Activated T-helper 1 cell treated with anti-CD3 and anti-CD28 coated beads, Interleukin-12 subunit alpha, Interleukin-12 subunit beta, Interleukin-2, Interleukin-4 antibody, amounts not matched to agents 30 ng/mL and 10 ng/mL and 1 ng/mL, durations not matched to agents 14 hours and 24 hours and 36 hours (primary cell): ENCODE data around the gene KCNQ4. TPM values are rescaled to one million over a fixed set of nuclear protein-coding genes. Genes with fewer than 3 reads are reported as not detected.

ENCODE experiments used
- DNase-seq: peaks from one replicate; pipeline ENCODE4 v3.0.0; 2021; ENCODE audit warnings: low spot score
- H3K27ac Mint-ChIP-seq: one replicate; pipeline ENCODE4 v1.8.0; 2021; ENCODE audit warnings: mild to moderate bottlenecking, mixed read lengths
- H3K27me3 Mint-ChIP-seq: one replicate; pipeline ENCODE4 v1.8.0; 2022; ENCODE audit warnings: mild to moderate bottlenecking, moderate library complexity, mixed read lengths; ENCODE audit not compliant: insufficient read depth
- H3K36me3 Mint-ChIP-seq: one replicate; pipeline ENCODE4 v1.8.0; 2021; ENCODE audit warnings: low read depth, mixed read lengths
- H3K4me1 Mint-ChIP-seq: one replicate; pipeline ENCODE4 v1.8.0; 2021; ENCODE audit warnings: low read depth, mixed read lengths
- H3K4me3 Mint-ChIP-seq: one replicate; pipeline ENCODE4 v1.8.0; 2021; ENCODE audit warnings: mild to moderate bottlenecking, moderate library complexity, mixed read lengths
- H3K9me3 Mint-ChIP-seq: one replicate; pipeline ENCODE4 v1.8.0; 2021; ENCODE audit warnings: mixed read lengths
- intact Hi-C: fragments of 100-400 bp; cut with micrococcal nuclease; formaldehyde crosslinking; loops from one replicate; pipeline ENCODE4 v1.15.1; 2024
- total RNA-seq: library from RNA; stranded (reverse); gene quantifications from 2 replicates; pipeline ENCODE4 v1.2.3, GENCODE V29; 2022

The KCNQ4 gene
- total RNA-seq, 1 donor from 2014 or later = 0.88 TPM

DNA sequence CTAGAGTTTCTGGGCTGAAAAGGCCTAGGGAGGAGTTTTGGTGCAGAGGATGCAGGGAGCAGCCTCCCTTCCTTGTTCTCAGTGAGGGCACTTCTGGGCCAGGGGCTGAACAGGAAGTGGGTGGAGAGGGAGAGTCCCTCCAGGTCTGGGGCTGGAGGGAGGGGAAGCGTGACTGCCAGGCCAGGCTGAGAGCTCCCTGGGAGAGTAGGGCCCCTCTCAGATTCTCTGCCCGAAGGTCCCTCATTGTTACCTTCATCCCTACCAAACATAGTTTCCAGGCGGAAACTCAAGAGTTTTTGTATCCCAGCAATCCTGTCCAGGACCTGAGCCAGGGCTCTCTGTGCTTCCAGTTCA lies 41.8 kb downstream of the KCNQ4 start:
- intact Hi-C loops = no loop called here
- H3K4me3 Mint-ChIP-seq = no peak overlapping the region
- peak overlapping the region; percentile 48 for H3K27ac Mint-ChIP-seq
- H3K4me1 Mint-ChIP-seq = peaks cover 24% of the 10 kb centered on the region
- DNase-seq = no peak
- no peaks in the 10 kb centered on the region for H3K36me3 Mint-ChIP-seq
- no peaks in the 10 kb centered on the region for H3K9me3 Mint-ChIP-seq
- H3K27me3 Mint-ChIP-seq = no peaks in the 10 kb centered on the region

DNA sequence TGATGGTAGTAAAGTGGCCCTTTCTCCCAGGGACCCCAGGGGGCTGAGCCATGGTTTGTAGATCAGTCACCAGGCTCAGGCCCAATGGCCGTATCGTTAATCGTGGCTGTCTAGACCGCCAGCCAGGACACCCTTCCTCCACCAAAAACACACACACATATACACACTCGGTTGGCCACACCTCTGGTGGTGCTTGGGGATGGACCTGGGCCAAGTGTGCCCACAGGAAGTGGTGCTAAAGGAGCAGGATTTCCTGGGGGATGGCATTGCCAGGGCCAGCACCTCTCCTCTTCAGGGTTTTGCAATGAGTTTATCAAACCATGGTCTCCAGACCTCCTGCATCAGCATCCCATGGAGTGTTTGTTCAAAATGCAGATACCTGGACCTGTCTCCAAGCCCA lies 42.4 kb downstream of the KCNQ4 start:
- intact Hi-C loops = no loop called here
- no peak overlapping the region for H3K27ac Mint-ChIP-seq
- H3K36me3 Mint-ChIP-seq = no peaks in the 10 kb centered on the region
- no peaks in the 10 kb centered on the region for H3K9me3 Mint-ChIP-seq
- H3K4me1 Mint-ChIP-seq = peaks cover 24% of the 10 kb centered on the region
- DNase-seq = no peak
- H3K4me3 Mint-ChIP-seq = peak overlapping the region; percentile 22
- no peaks in the 10 kb centered on the region for H3K27me3 Mint-ChIP-seq

DNA sequence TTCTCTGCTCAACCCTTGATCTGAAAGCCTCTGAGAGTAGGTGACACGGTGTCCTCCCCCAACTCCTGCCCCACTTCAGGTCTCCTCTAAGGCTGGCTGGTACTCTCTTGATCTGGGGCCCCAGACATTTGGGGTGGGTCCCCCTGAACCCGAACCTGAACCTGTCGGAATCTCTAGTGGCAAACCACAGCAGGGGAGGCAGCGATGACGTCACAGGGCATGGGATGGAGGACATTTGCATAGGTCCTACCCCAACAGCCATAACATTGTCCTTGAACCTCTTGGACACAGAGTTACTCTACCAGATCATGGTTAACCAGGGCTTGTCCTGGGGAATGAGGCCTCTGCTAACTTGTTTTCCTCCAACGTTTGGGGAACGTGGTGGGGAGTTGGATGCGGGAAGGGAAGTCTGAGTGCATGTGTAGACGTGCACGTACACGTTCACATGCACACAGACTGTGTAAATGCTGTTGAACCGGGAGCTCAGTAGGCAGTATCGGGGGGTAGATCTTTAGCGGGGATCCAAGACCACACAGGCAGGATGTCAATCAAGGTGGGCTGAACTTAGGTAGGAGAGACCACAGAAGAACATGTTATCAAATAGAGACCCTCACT lies 46.2 kb downstream of the KCNQ4 start:
- H3K4me1 Mint-ChIP-seq = peaks cover 18% of the 10 kb centered on the region
- no peaks in the 10 kb centered on the region for H3K36me3 Mint-ChIP-seq
- peaks cover 2% of the 10 kb centered on the region for H3K27me3 Mint-ChIP-seq
- H3K9me3 Mint-ChIP-seq = no peaks in the 10 kb centered on the region
- H3K27ac Mint-ChIP-seq = no peak overlapping the region
- no peak overlapping the region for H3K4me3 Mint-ChIP-seq
- intact Hi-C loops = no loop called here
- no peak for DNase-seq

DNA sequence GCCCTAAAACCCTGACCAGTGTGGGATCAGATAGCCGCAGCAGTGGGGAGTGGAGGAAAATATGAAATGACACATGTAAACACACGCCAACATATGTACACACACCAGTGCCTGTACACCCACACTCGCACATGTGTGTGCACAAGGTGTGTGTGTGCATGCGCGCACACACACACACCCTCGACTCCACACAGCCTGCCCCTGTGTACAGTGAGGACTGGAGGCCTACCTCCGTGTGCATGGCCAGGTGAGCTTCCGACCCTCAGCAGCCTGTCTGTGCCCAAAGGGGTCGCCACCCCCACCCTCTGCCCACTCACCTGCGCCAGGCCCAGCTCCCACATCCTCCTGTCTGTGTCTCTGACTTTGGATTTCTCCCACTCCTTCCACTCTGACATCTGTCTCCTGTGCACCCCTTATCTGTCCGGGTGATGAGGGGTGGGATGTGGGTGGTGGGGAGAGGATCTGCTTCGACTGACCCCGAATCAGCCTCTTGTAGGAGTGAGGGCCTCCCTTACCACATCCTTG lies 46.9 kb downstream of the KCNQ4 start:
- peaks cover 2% of the 10 kb centered on the region for H3K27me3 Mint-ChIP-seq
- peaks cover 11% of the 10 kb centered on the region for H3K4me1 Mint-ChIP-seq
- no peaks in the 10 kb centered on the region for H3K36me3 Mint-ChIP-seq
- DNase-seq = no peak
- intact Hi-C loops = no loop called here
- H3K9me3 Mint-ChIP-seq = no peaks in the 10 kb centered on the region
- H3K4me3 Mint-ChIP-seq = no peak overlapping the region
- no peak overlapping the region for H3K27ac Mint-ChIP-seq

DNA sequence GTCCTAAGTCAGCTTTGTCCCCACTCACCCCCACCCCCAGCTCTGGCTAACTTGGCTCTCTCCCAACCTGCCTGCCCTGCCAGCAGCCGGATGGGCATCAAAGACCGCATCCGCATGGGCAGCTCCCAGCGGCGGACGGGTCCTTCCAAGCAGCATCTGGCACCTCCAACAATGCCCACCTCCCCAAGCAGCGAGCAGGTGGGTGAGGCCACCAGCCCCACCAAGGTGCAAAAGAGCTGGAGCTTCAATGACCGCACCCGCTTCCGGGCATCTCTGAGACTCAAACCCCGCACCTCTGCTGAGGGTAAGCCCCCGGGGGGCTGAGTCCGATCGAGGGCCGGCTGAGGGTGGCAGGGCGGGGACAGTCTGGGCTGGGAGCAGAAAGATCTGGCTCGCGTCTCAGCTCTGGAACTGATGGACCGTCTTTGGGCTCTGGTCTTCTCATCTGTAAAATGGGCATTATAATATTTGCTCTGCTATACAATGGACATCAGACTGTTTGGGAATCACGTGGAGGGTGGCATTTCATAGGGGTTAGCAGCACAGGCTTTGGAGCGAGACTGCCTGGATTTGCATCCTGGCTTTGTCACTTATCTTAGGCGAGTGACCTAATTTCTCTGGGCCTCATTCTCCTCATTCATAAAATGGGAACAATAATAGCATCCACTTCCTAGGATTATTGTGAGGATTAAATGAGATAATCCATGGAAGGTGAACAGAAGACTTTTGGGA lies 47.6 kb downstream of the KCNQ4 start:
- intact Hi-C loops = no loop called here
- no peak overlapping the region for H3K4me3 Mint-ChIP-seq
- H3K9me3 Mint-ChIP-seq = no peaks in the 10 kb centered on the region
- no peak overlapping the region for H3K27ac Mint-ChIP-seq
- H3K36me3 Mint-ChIP-seq = no peaks in the 10 kb centered on the region
- H3K27me3 Mint-ChIP-seq = peaks cover 2% of the 10 kb centered on the region
- no peak for DNase-seq
- H3K4me1 Mint-ChIP-seq = peaks cover 4% of the 10 kb centered on the region

DNA sequence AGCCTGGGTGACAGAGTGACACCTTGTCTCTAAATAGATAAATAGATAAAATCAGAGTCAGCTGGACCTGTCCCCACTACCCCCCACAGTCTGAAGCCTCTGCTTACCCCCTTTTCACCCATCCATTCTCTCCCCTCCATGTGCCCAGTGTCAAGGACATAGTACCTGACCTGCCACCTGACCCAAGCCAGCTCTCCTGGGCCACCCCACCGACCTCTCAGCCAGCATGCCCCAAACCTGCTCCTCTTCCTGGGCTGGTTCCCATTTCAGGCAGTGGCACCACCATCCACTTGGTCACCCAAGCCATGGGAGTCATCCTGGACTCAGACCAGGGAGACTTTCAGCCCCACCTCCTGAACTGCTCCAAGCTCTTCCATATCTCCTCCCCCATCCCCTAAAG lies 50.4 kb downstream of the KCNQ4 start:
- Mint-ChIP-seq H3K9me3 (no peaks in the 10 kb centered on the region), H3K4me3 (no peak overlapping the region), H3K27me3 (peaks cover 2% of the 10 kb centered on the region), H3K27ac (no peak overlapping the region), H3K4me1 (peaks cover under 1% of the 10 kb centered on the region), H3K36me3 (no peaks in the 10 kb centered on the region)
- intact Hi-C loops = no loop called here
- no peak for DNase-seq

DNA sequence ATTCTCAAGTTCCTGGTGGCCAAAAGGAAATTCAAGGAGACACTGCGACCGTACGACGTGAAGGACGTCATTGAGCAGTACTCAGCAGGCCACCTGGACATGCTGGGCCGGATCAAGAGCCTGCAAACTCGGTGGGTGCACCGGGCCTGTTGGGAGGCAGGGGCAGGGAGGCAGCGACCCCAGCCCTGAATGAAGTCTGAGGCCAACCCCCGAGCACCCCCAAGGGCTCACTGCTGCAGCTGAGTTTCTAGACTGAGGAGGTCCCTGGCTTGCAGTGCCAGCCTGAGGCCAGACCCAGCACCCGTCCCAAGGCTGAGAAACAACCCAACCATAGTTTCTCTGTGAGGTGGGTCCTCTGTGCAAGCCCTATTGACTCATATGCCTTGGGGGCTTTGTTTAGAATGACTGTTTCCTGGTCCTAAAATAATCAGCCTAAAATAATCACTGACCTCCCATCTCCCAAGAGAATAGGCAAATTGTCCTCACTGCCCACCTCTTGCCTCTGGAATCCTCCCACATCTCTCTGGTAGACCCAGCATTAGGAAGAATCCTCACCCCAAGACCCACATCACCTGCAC lies 51.5 kb downstream of the KCNQ4 start:
- Mint-ChIP-seq H3K27me3 (peaks cover 2% of the 10 kb centered on the region), H3K9me3 (no peaks in the 10 kb centered on the region), H3K4me1 (peaks cover 11% of the 10 kb centered on the region), H3K27ac (no peak overlapping the region), H3K4me3 (no peak overlapping the region), H3K36me3 (no peaks in the 10 kb centered on the region)
- DNase-seq = no peak
- intact Hi-C loops = no loop called here

DNA sequence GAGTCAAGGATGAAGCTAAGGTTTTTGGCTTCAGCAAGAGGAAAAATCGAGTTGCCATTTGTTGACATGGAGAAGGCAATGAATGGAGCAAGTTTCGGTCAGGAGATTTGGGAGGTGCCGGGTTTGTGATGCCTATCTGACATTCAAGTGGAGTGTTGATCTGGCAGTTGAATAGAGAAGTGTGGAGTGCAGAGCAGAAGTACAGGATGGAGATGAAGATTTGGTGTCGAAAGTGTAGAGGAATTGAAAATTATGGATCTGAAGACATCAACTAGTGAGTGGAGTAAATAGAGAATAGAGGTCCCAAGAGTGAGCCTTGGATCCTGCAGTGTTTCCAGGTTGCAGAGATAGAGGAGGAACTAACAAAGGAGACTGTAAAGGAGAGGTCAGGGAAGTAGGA lies 52.7 kb downstream of the KCNQ4 start:
- Mint-ChIP-seq H3K9me3 (no peaks in the 10 kb centered on the region), H3K36me3 (no peaks in the 10 kb centered on the region), H3K27ac (no peak overlapping the region), H3K27me3 (peaks cover 2% of the 10 kb centered on the region), H3K4me3 (no peak overlapping the region), H3K4me1 (peaks cover 24% of the 10 kb centered on the region)
- intact Hi-C loops = no loop called here
- DNase-seq = no peak

DNA sequence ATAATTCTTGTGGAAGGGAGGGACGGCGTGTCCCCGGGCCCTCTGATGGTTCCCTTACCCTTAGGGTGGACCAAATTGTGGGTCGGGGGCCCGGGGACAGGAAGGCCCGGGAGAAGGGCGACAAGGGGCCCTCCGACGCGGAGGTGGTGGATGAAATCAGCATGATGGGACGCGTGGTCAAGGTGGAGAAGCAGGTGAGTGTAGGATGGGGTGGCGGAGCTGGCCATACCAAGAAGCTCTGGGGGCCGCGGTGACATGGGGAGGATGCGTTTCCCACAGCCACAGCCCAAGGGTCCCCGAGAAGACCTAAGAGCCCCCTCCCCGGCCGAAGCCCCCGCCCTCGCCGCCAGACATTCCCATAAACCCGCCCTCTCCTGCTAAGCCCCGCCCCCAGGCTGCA lies 54.0 kb downstream of the KCNQ4 start:
- intact Hi-C loops = no loop called here
- DNase-seq = no peak
- H3K4me1 Mint-ChIP-seq = peaks cover 27% of the 10 kb centered on the region
- no peak overlapping the region for H3K27ac Mint-ChIP-seq
- H3K27me3 Mint-ChIP-seq = peaks cover 2% of the 10 kb centered on the region
- H3K4me3 Mint-ChIP-seq = no peak overlapping the region
- peaks cover 3% of the 10 kb centered on the region for H3K36me3 Mint-ChIP-seq
- peaks cover 4% of the 10 kb centered on the region for H3K9me3 Mint-ChIP-seq

DNA sequence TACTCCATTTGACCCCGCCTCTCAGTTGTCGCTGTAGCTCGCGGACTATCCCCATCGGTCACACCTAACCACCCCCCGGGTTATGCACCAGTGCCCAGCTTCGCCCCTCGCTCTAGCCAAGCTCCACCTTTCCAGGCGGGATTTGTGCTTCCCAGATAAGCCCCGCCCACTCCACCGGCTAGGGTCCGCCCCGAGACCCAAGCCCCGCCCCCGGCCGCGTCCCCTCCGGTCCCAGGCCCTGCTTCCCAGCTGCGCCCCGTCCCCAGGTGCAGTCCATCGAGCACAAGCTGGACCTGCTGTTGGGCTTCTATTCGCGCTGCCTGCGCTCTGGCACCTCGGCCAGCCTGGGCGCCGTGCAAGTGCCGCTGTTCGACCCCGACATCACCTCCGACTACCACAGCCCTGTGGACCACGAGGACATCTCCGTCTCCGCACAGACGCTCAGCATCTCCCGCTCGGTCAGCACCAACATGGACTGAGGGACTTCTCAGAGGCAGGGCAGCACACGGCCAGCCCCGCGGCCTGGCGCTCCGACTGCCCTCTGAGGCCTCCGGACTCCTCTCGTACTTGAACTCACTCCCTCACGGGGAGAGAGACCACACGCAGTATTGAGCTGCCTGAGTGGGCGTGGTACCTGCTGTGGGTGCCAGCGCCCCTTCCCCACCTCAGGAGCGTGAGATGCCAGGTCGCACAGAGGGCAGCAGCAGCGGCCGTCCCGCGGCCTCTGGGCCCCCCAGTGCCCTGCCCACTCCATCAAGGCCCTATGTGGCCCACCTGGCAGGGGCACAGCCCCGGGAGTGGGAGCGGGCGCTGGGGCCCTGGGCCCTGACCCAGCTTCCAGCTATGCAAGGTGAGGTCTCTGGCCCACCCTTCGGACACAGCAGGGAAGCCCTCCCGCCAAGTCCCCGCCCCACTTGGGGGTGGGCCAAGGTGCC lies 54.7 kb downstream of the KCNQ4 start:
- intact Hi-C loops = no loop called here
- Mint-ChIP-seq H3K27ac (no peak overlapping the region), H3K4me3 (no peak overlapping the region), H3K27me3 (peaks cover 2% of the 10 kb centered on the region), H3K9me3 (peaks cover 5% of the 10 kb centered on the region), H3K36me3 (peaks cover 3% of the 10 kb centered on the region), H3K4me1 (peaks cover 27% of the 10 kb centered on the region)
- no peak for DNase-seq

DNA sequence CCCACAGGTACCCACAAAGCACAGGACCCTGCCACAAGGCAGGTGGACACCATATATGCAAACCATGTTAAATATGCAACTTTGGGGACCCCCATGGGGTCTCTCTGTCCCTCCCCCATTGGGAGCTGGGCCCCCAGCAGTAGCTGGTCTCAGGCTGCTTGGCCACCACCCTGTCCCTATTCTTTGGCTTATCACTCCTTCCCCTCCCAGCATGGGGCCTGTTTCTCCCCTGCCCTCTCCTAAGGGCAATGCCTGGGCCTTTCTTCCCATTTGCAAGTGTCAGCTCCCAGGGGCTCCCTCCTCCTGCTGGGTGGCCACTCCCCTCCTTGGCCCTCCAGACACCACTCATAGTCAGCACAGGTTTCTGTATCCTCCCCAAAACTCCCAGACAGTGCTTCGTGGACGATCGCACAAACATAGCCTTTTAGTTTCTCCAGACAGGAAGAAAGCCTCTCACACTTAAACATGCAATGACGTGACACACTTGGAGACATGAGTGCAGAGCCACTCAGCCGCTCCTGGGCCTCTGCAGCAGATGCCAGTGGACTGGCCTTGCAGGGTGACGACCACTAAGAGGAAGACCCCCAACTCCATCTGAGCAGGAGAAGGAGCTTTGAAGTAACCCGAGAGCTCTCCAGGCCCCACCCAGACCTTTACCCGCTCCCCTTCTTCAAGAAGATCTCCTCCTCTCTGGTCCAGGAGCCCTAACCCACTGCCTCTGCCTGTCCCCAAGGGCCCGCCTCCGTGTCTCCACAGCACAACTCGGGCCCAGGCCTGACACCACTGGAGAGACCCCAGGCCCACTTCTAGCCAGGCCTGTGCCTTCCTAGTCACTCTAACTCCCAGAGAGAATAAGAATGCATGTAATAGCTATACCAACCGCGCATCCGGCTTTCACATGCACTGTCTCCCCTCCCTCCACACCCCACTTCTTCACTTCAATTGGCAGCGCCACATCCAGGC lies 55.7 kb downstream of the KCNQ4 start:
- no peak overlapping the region for H3K4me3 Mint-ChIP-seq
- intact Hi-C loops = no loop called here
- H3K9me3 Mint-ChIP-seq = peaks cover 5% of the 10 kb centered on the region
- H3K4me1 Mint-ChIP-seq = peaks cover 33% of the 10 kb centered on the region
- peaks cover 2% of the 10 kb centered on the region for H3K27me3 Mint-ChIP-seq
- peak overlapping the region; percentile 2 for H3K27ac Mint-ChIP-seq
- peaks cover 3% of the 10 kb centered on the region for H3K36me3 Mint-ChIP-seq
- no peak for DNase-seq

DNA sequence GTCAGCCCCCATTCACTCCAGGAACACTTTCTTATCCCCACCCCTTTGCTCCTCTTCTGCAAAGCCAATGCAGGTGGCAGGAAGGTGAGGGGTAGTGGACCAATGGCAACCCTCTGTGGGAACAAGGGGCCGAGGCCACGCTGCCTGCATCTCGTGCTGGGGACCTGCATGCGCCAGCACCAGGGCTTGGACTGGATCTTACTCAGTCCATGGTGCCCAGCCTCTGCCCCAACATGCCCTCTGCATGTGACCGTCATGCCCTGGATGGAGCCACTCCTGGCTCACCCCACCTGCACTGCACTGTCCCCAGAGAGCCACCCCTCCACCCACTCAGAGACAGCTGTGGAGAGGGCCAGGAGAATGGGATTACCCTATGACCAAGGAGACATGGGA lies 56.4 kb downstream of the KCNQ4 start:
- intact Hi-C loops = no loop called here
- Mint-ChIP-seq H3K4me1 (peaks cover 36% of the 10 kb centered on the region), H3K27ac (no peak overlapping the region), H3K36me3 (peaks cover 3% of the 10 kb centered on the region), H3K27me3 (no peaks in the 10 kb centered on the region), H3K4me3 (no peak overlapping the region), H3K9me3 (peaks cover 5% of the 10 kb centered on the region)
- no peak for DNase-seq
